K562 (cell line): Measurements from ENCODE around the gene CBL. TPM values are rescaled to one million over a fixed set of nuclear protein-coding genes. Genes with fewer than 3 reads are reported as not detected.

ENCODE experiments used
- ARID1B ChIP-seq: fragments of 450-650 bp; IDR thresholded peaks from 2 replicates; pipeline ENCODE4 v1.6.1; 2016; ENCODE audit warnings: antibody characterized with exemption, mild to moderate bottlenecking, inconsistent platforms
- CHD4 ChIP-seq: fragments of 200-600 bp; sonication (generic); IDR thresholded peaks from 3 replicates; pipeline ENCODE4 v1.6.1; 2012; ENCODE audit warnings: low read depth, mild to moderate bottlenecking, mixed read lengths, low read length, inconsistent platforms; ENCODE audit not compliant: insufficient read depth, insufficient replicate concordance, poor library complexity, severe bottlenecking
- COPS2 ChIP-seq: fragments of 450-650 bp; conservative IDR thresholded peaks from 2 replicates; pipeline ENCODE4 v1.6.1; 2016; ENCODE audit warnings: mild to moderate bottlenecking, moderate library complexity
- E4F1 ChIP-seq: fragments of 250-450 bp; sonication (Bioruptor Pico); IDR thresholded peaks from 2 replicates; pipeline ENCODE4 v1.5.0; 2021; ENCODE audit warnings: mild to moderate bottlenecking, borderline replicate concordance
- ETV5 ChIP-seq: sonication (generic); formaldehyde crosslinking; IDR thresholded peaks from 2 replicates; pipeline ENCODE4 v1.4.0; 2020; ENCODE audit warnings: low read depth, mild to moderate bottlenecking, missing genetic modification reagents
- FOXO4 ChIP-seq: fragments of 450-650 bp; formaldehyde crosslinking; IDR thresholded peaks from 2 replicates; pipeline ENCODE4 v1.4.0; 2020; ENCODE audit warnings: mild to moderate bottlenecking, moderate library complexity
- HLTF ChIP-seq: fragments of 450-650 bp; IDR thresholded peaks from 2 replicates; pipeline ENCODE4 v1.6.1; 2016
- IRF1 ChIP-seq: sonication (generic); formaldehyde crosslinking; IDR thresholded peaks from 2 replicates; pipeline ENCODE4 v1.8.0; 2022; ENCODE audit warnings: missing genetic modification reagents, mild to moderate bottlenecking, borderline replicate concordance
- MLLT1 ChIP-seq, 2 experiments: fragments of 450-650 bp; IDR thresholded peaks; 2 replicates each; pipeline ENCODE4 v1.6.1; 2016
- NRF1 ChIP-seq, 2 experiments: fragments of 450-650 bp; IDR thresholded peaks in 1 of 2; conservative IDR thresholded peaks in 1 of 2; 2 replicates each; pipeline ENCODE4 v1.6.1; 2014; ENCODE audit warnings: mild to moderate bottlenecking in 2 of 2
- PBX2 ChIP-seq, 2 experiments: IDR thresholded peaks in 1 of 2; conservative IDR thresholded peaks in 1 of 2; 2 replicates each; pipeline ENCODE4 v1.6.1; 2016; ENCODE audit warnings: low read depth in 2 of 2, mild to moderate bottlenecking in 1 of 2, missing compliant biosample characterization in 1 of 2, missing genetic modification characterization in 1 of 2, moderate library complexity in 1 of 2
- SMAD1 ChIP-seq: fragments of 150-350 bp; IDR thresholded peaks from 2 replicates; pipeline ENCODE4 v1.6.1; 2014; ENCODE audit warnings: low read length, low read depth; ENCODE audit not compliant: partially characterized antibody
- SMARCA4 ChIP-seq: fragments of 450-650 bp; IDR thresholded peaks from 2 replicates; pipeline ENCODE4 v1.6.1; 2016
- SNIP1 ChIP-seq: fragments of 450-650 bp; IDR thresholded peaks from 2 replicates; pipeline ENCODE4 v1.7.1; 2017; ENCODE audit warnings: low read depth, mild to moderate bottlenecking
- TAF1 ChIP-seq: IDR thresholded peaks from 2 replicates; pipeline ENCODE4 v1.6.1; 2011; ENCODE audit warnings: mild to moderate bottlenecking, low read length, moderate library complexity; ENCODE audit not compliant: insufficient read depth, control insufficient read depth, severe bottlenecking; ENCODE audit errors: extremely low read depth
- TCF7 ChIP-seq: sonication (generic); IDR thresholded peaks from 2 replicates; pipeline ENCODE4 v1.6.1; 2016; ENCODE audit warnings: antibody characterized with exemption, borderline replicate concordance
- ZNF444 ChIP-seq: fragments of 250-450 bp; sonication (Bioruptor Pico); IDR thresholded peaks from 2 replicates; pipeline ENCODE4 v1.4.0; 2020; ENCODE audit warnings: mild to moderate bottlenecking, moderate library complexity
- ZNF707 ChIP-seq: fragments of 250-450 bp; sonication (Bioruptor Pico); conservative IDR thresholded peaks from 2 replicates; pipeline ENCODE4 v1.8.0; 2022; ENCODE audit warnings: inconsistent platforms, mild to moderate bottlenecking, moderate library complexity
- polyA plus RNA-seq, 8 experiments: library from polyadenylated mRNA; depleted of rRNA in 4 of 8; stranded (reverse) in 5 of 8; unstranded in 3 of 8; fragments of >200 nt; fragmentation: Nextera tagmentation in 2 of 8; fragmentation: Illumina TruSeq in 1 of 8; extraction: Ambion mirVana in 2 of 8; extraction: Trizol in 1 of 8; gene quantifications; 2 replicates each; pipeline versions ENCODE4 v1.2.1 to v1.2.3, GENCODE V29; 2011 to 2014; ENCODE audit warnings: inconsistent platforms in 1 of 8, missing spikeins in 1 of 8
- total RNA-seq, 7 experiments: library from RNA; depleted of rRNA in 6 of 7; stranded (reverse); fragments of >200 nt in 6 of 7; fragmentation: Illumina TruSeq in 2 of 7; extraction: Trizol in 2 of 7; gene quantifications; 2 replicates each; pipeline versions ENCODE4 v1.2.1 to v1.2.3, GENCODE V29; 2011 to 2021; ENCODE audit warnings: low replicate concordance in 1 of 7

The CBL gene
- total and polyA plus RNA-seq, 9 of the 15 experiments (the other 6 are each of a cell fraction or from before 2014, with no cell fraction given): 3.2 to 24.9 (median 9.9) TPM

- TF ChIP-seq PBX2 (CRISPR knock-in tag; IDR thresholded peaks at IDR 0.05; ENCODE audit: low read depth) (no peak), PBX2 (tag; conservative IDR thresholded peaks at IDR 0.05; ENCODE audit: low read depth) (no peak), ZNF444 (CRISPR knock-in tag) (no peak), ARID1B (no peak), TCF7 (no peak), IRF1 (no peak), SMAD1 (no peak), TAF1 (peak; percentile 96), E4F1 (CRISPR knock-in tag) (no peak), COPS2 (no peak), FOXO4 (CRISPR knock-in tag) (no peak), SMARCA4 (no peak), NRF1 (conservative IDR thresholded peaks at IDR 0.05 in 1 of 2, IDR thresholded peaks at IDR 0.05 in 1 of 2) (peak; percentile 19 to 42; a peak in 2 of 4 replicates), ETV5 (CRISPR knock-in tag) (no peak), ZNF707 (CRISPR knock-in tag) (no peak), CHD4 (no peak), MLLT1 (IDR thresholded peaks at IDR 0.05) (0 out of 4 replicates have a peak, but pooled peaks of 1 of the 2 experiments have one; percentile 43), SNIP1 (no peak), HLTF (no peak)
Observed at GRCh38 chr11:119334174-119334930, 128.2 kb downstream of the CBL start, which contains the start of gene RNF26 (continued).
